Measurements from ENCODE around the gene RWDD4.

DNA sequence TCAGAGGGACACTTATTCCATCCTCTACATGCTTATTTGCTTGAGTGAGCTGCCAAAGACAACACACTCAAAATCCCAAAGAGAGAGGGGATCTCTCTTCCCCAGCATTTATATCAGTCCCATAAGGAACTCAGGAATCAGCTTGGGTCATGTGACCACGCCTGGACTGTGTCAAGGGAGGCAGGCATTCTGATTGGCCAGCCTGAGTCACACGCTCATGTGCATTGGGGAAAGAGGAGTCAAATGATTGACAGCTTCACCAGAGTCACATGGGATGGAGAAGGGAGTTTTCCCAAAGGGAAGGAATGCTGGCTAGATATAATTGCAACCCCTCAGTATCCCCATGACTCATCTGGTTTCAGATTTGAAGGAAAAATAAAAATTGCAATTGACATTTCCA is 49.0 kb downstream of the RWDD4 start:
- TF ChIP-seq POLR2A (IDR thresholded peaks at IDR 0.05; ENCODE audit: low read length) (no peak), GATA1 (IDR thresholded peaks at IDR 0.05; ENCODE audit: low read depth, low read length) (no peak)

Measured in erythroblast (primary cell).